Measurements from ENCODE around the gene VCPKMT. TPM values are rescaled to one million over a fixed set of nuclear protein-coding genes. Genes with fewer than 3 reads are reported as not detected.

The VCPKMT gene
- total RNA-seq, 1 donor from 2014 or later = 23.5 TPM

- H3F3A ChIP-seq (ENCODE audit: low read depth) = peaks cover 14% of the 10 kb centered on the region
- peak overlapping the region; percentile 81 for H3K4me2 ChIP-seq
- no peaks in the 10 kb centered on the region for H3K9me3 ChIP-seq (ENCODE audit: low read depth)
- peaks cover 31% of the 10 kb centered on the region for H3K79me2 ChIP-seq (ENCODE audit: low read depth)
- H3K4me1 ChIP-seq = peaks cover 14% of the 10 kb centered on the region
- no peak overlapping the region for H3K9ac ChIP-seq
- H3K4me3 ChIP-seq = peak overlapping the region; percentile 83
- Mint-ChIP-seq H3K27me3 (ENCODE audit: insufficient read depth, low read depth) (no peaks in the 10 kb centered on the region), H3K36me3 (peaks cover 16% of the 10 kb centered on the region), H3K9me3 (no peaks in the 10 kb centered on the region), H3K27ac (peak overlapping the region; percentile 97), H3K4me1 (peaks cover 22% of the 10 kb centered on the region), H3K4me3 (peak overlapping the region; percentile 97)
- peak overlapping the region; percentile 57 for H2AFZ ChIP-seq (replicated peaks)
- peak overlapping the region; percentile 10 for H3K27ac ChIP-seq
- no peak for DNase-seq (ENCODE audit: low spot score)
- TF ChIP-seq EZH2 (IDR thresholded peaks at IDR 0.05) (no peak), EZH2phosphoT487 (IDR thresholded peaks at IDR 0.05) (no peak)
- TF ChIP-seq, protein P1, sequence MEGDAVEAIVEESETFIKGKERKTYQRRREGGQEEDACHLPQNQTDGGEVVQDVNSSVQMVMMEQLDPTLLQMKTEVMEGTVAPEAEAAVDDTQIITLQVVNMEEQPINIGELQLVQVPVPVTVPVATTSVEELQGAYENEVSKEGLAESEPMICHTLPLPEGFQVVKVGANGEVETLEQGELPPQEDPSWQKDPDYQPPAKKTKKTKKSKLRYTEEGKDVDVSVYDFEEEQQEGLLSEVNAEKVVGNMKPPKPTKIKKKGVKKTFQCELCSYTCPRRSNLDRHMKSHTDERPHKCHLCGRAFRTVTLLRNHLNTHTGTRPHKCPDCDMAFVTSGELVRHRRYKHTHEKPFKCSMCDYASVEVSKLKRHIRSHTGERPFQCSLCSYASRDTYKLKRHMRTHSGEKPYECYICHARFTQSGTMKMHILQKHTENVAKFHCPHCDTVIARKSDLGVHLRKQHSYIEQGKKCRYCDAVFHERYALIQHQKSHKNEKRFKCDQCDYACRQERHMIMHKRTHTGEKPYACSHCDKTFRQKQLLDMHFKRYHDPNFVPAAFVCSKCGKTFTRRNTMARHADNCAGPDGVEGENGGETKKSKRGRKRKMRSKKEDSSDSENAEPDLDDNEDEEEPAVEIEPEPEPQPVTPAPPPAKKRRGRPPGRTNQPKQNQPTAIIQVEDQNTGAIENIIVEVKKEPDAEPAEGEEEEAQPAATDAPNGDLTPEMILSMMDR (IDR thresholded peaks at IDR 0.05) = no peak
- peaks cover 10% of the 10 kb centered on the region for H3K36me3 ChIP-seq
- H3K27me3 ChIP-seq = no peaks in the 10 kb centered on the region
- H4K20me1 ChIP-seq (ENCODE audit: low read depth) = no peaks in the 10 kb centered on the region
Measured at GRCh38 chr14:50116966-50117365, 594 bp upstream of the VCPKMT start.

DNA sequence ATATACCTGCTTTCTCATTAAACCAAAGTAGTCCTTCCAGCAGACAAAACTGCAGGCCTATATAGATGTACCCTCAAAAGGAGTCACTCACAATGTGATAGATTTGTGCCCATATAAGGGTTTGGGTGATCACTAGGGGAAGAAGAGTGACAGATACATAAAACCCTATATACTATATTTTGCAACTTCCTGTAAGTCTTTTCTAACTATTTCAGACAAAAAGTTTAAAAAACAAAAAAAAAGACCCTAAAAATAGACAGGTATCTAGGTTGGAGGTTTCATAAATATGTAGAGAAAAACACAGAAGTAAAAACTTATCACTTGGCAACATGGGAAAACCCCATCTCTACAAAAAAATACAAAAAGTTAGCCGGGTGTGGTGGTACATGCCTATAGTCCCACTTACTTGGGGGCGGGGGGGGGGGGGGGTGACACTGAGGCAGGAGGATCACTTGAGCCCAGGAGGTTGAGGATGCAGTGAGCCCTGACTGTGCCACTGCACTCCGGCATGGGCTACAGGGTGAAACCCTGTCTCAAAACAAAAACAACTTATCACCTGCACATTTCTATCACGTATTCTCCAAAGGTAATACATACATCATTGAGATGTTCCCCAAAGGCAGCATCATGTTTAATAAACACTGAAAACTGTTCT lies 2.9 kb downstream of the VCPKMT start:
- Histone ChIP-seq H3F3A (ENCODE audit: low read depth) (peaks cover 24% of the 10 kb centered on the region), H3K4me3 (no peak overlapping the region), H3K4me1 (peaks cover 14% of the 10 kb centered on the region), H2AFZ (replicated peaks) (no peak overlapping the region), H3K9ac (no peak overlapping the region), H3K9me3 (ENCODE audit: low read depth) (no peaks in the 10 kb centered on the region), H3K27me3 (no peaks in the 10 kb centered on the region), H3K79me2 (ENCODE audit: low read depth) (peaks cover 31% of the 10 kb centered on the region), H3K27ac (no peak overlapping the region), H3K4me2 (no peak overlapping the region), H3K36me3 (peaks cover 24% of the 10 kb centered on the region), H4K20me1 (ENCODE audit: low read depth) (no peaks in the 10 kb centered on the region)
- H3K36me3 Mint-ChIP-seq = peaks cover 27% of the 10 kb centered on the region
- no peak overlapping the region for H3K4me3 Mint-ChIP-seq
- DNase-seq (ENCODE audit: low spot score) = no peak
- no peaks in the 10 kb centered on the region for H3K9me3 Mint-ChIP-seq
- TF ChIP-seq, protein P1 (IDR thresholded peaks at IDR 0.05) = no peak
- no peak for TF ChIP-seq EZH2phosphoT487 (IDR thresholded peaks at IDR 0.05)
- no peak for TF ChIP-seq EZH2 (IDR thresholded peaks at IDR 0.05)
- H3K4me1 Mint-ChIP-seq = peaks cover 14% of the 10 kb centered on the region
- peaks cover 2% of the 10 kb centered on the region for H3K27me3 Mint-ChIP-seq (ENCODE audit: insufficient read depth, low read depth)
- no peak overlapping the region for H3K27ac Mint-ChIP-seq

- Histone ChIP-seq H3K27me3 (no peaks in the 10 kb centered on the region), H3K79me2 (ENCODE audit: low read depth) (peaks cover 22% of the 10 kb centered on the region), H3K27ac (no peak overlapping the region), H3K4me2 (no peak overlapping the region), H3F3A (ENCODE audit: low read depth) (peaks cover 15% of the 10 kb centered on the region), H3K36me3 (peaks cover 24% of the 10 kb centered on the region), H4K20me1 (ENCODE audit: low read depth) (no peaks in the 10 kb centered on the region), H2AFZ (replicated peaks) (no peak overlapping the region), H3K4me1 (peaks cover 7% of the 10 kb centered on the region), H3K9me3 (ENCODE audit: low read depth) (no peaks in the 10 kb centered on the region), H3K4me3 (no peak overlapping the region), H3K9ac (no peak overlapping the region)
- Mint-ChIP-seq H3K4me1 (peaks cover 3% of the 10 kb centered on the region), H3K9me3 (no peaks in the 10 kb centered on the region), H3K27me3 (ENCODE audit: insufficient read depth, low read depth) (peaks cover 2% of the 10 kb centered on the region), H3K27ac (no peak overlapping the region), H3K36me3 (peaks cover 25% of the 10 kb centered on the region), H3K4me3 (no peak overlapping the region)
- no peak for TF ChIP-seq EZH2 (IDR thresholded peaks at IDR 0.05)
- no peak for TF ChIP-seq EZH2phosphoT487 (IDR thresholded peaks at IDR 0.05)
- TF ChIP-seq, protein P1 (IDR thresholded peaks at IDR 0.05) = no peak
- no peak for DNase-seq (ENCODE audit: low spot score)
Measured at GRCh38 chr14:50110323-50111037, 5.9 kb downstream of the VCPKMT start.

Measured in neural progenitor cell (in vitro differentiated cells).